GM23338 (cell line): Measurements from ENCODE around the gene TAF1A. TPM values are rescaled to one million over a fixed set of nuclear protein-coding genes. Genes with fewer than 3 reads are reported as not detected.

ENCODE experiments used
- ATAC-seq: fragments of 200-7000 bp; cut with Tn5 transposase; 3 replicates; pipeline ENCODE4 v1.9.1; 2020
- DNase-seq: peaks from one replicate; pipeline ENCODE4 v3.0.0-alpha.2; 2015; ENCODE audit warnings: low spot score
- H2AFZ ChIP-seq: fragments of 200-600 bp; sonication (generic); 2 replicates; pipeline ENCODE4 v1.8.0; 2016; ENCODE audit warnings: antibody characterized with exemption, mild to moderate bottlenecking, moderate library complexity
- H3F3A ChIP-seq: fragments of 200-600 bp; sonication (generic); replicated peaks from 2 replicates; pipeline ENCODE4 v1.8.0; 2017; ENCODE audit warnings: antibody characterized with exemption, mixed run types, low read depth
- H3K27ac ChIP-seq: fragments of 200-600 bp; sonication (generic); 2 replicates; pipeline ENCODE4 v1.6.1; 2016; ENCODE audit warnings: low read depth
- H3K27me3 ChIP-seq: fragments of 200-600 bp; sonication (generic); 2 replicates; pipeline ENCODE4 v1.8.0; 2016; ENCODE audit warnings: mild to moderate bottlenecking, mixed run types, moderate library complexity; ENCODE audit not compliant: insufficient read depth
- H3K36me3 ChIP-seq: fragments of 200-600 bp; sonication (generic); 2 replicates; pipeline ENCODE4 v1.8.0; 2016; ENCODE audit warnings: mild to moderate bottlenecking; ENCODE audit not compliant: insufficient read depth
- H3K4me1 ChIP-seq: fragments of 200-600 bp; sonication (generic); 2 replicates; pipeline ENCODE4 v1.8.0; 2016; ENCODE audit warnings: mild to moderate bottlenecking, moderate library complexity; ENCODE audit not compliant: insufficient read depth
- H3K4me2 ChIP-seq: fragments of 200-600 bp; sonication (generic); 2 replicates; pipeline ENCODE4 v1.7.1; 2017; ENCODE audit warnings: mixed run types
- H3K4me3 ChIP-seq: fragments of 200-600 bp; sonication (generic); 2 replicates; pipeline ENCODE4 v1.6.1; 2016; ENCODE audit warnings: mixed run types
- H3K79me2 ChIP-seq: fragments of 200-600 bp; sonication (generic); replicated peaks from 2 replicates; pipeline ENCODE4 v1.8.0; 2017; ENCODE audit warnings: mild to moderate bottlenecking; ENCODE audit not compliant: insufficient read depth
- H3K9me2 ChIP-seq: fragments of 200-600 bp; sonication (generic); 2 replicates; pipeline ENCODE4 v1.8.0; 2017; ENCODE audit not compliant: insufficient read depth
- H4K20me1 ChIP-seq: fragments of 200-600 bp; sonication (generic); replicated peaks from 2 replicates; pipeline ENCODE4 v1.8.0; 2017; ENCODE audit warnings: mild to moderate bottlenecking; ENCODE audit not compliant: insufficient read depth
- H3K27ac Mint-ChIP-seq: 2 replicates; pipeline ENCODE4 v1.8.0; 2020; ENCODE audit warnings: inconsistent platforms, mild to moderate bottlenecking, moderate library complexity, mixed read lengths
- H3K27me3 Mint-ChIP-seq: 3 replicates; pipeline ENCODE4 v1.8.0; 2022; ENCODE audit warnings: low read depth, mild to moderate bottlenecking, moderate library complexity, mixed read lengths, inconsistent platforms; ENCODE audit not compliant: insufficient read depth, poor library complexity
- H3K36me3 Mint-ChIP-seq: 3 replicates; pipeline ENCODE4 v1.8.0; 2021; ENCODE audit warnings: low read depth, mild to moderate bottlenecking, inconsistent platforms, moderate library complexity, mixed read lengths
- H3K4me1 Mint-ChIP-seq: 3 replicates; pipeline ENCODE4 v1.8.0; 2020; ENCODE audit warnings: mild to moderate bottlenecking, inconsistent platforms, mixed read lengths
- H3K4me3 Mint-ChIP-seq: 3 replicates; pipeline ENCODE4 v1.8.0; 2021; ENCODE audit warnings: moderate library complexity, mild to moderate bottlenecking, inconsistent platforms, mixed read lengths
- H3K9me3 Mint-ChIP-seq: 3 replicates; pipeline ENCODE4 v1.8.0; 2020; ENCODE audit warnings: moderate library complexity, mild to moderate bottlenecking, inconsistent platforms, mixed read lengths
- EZH2 ChIP-seq: fragments of 200-600 bp; sonication (generic); IDR thresholded peaks from one replicate; pipeline ENCODE4 v1.8.0; 2017; ENCODE audit warnings: antibody characterized with exemption, mild to moderate bottlenecking, low read depth; ENCODE audit not compliant: unreplicated experiment
- JUNB ChIP-seq: IDR thresholded peaks from one replicate; pipeline ENCODE4 v1.6.1; 2016; ENCODE audit warnings: antibody characterized with exemption; ENCODE audit not compliant: unreplicated experiment
- NANOG ChIP-seq: IDR thresholded peaks from 2 replicates; pipeline ENCODE4 v1.6.1; 2016; ENCODE audit warnings: antibody characterized with exemption, borderline replicate concordance
- POLR2AphosphoS5 ChIP-seq: IDR thresholded peaks from 2 replicates; pipeline ENCODE4 v1.6.1; 2016; ENCODE audit warnings: antibody characterized with exemption, low read depth
- polyA plus RNA-seq: library from polyadenylated mRNA; unstranded; fragments of >200 nt; fragmentation: Nextera tagmentation; extraction: Ambion mirVana; gene quantifications from 2 replicates; pipeline ENCODE4 v1.2.1, GENCODE V29; 2016
- total RNA-seq: library from RNA; depleted of rRNA; stranded (reverse); fragments of >200 nt; shearing (Covaris generic); gene quantifications from 2 replicates; pipeline ENCODE4 v1.2.3, GENCODE V29; 2014
- TF ChIP-seq, protein P1 (sequence below): IDR thresholded peaks from 2 replicates; pipeline ENCODE4 v1.6.1; 2016; ENCODE audit warnings: antibody characterized with exemption
- TF ChIP-seq, protein P2 (sequence below): IDR thresholded peaks from one replicate; pipeline ENCODE4 v1.6.1; 2018; ENCODE audit warnings: antibody characterized with exemption; ENCODE audit not compliant: unreplicated experiment
- TF ChIP-seq, protein P3 (sequence below): fragments of 250-450 bp; sonication (Bioruptor Pico); IDR thresholded peaks from 2 replicates; pipeline ENCODE4 v1.5.0; 2020; ENCODE audit warnings: mild to moderate bottlenecking, moderate library complexity

Gene TAF1A
- total and polyA plus RNA-seq, 2 experiments from 2014 or later, result 5.5 to 13.3 TPM

DNA sequence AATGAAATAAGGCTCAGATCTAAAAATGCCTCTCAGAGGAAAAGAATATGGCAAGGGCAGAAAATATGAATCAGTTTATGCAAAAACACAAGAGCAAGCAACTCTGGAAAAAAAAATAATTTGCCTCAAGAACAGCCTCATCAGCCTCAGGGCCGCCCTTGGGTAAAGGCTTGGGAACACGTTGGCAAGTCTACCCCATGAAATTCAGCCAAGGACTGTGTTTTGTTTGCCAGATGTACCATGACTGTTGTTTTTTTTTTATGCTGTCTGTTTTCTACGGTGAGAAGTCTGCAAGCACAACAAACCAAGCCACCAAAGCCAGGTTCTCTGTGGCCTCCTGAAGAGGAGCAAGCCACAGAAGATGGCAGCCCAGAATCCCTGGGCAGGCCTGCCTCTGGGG is 59.8 kb downstream of the TAF1A start (continued):
- TF ChIP-seq POLR2AphosphoS5, result no peak
- TF ChIP-seq, protein P1, sequence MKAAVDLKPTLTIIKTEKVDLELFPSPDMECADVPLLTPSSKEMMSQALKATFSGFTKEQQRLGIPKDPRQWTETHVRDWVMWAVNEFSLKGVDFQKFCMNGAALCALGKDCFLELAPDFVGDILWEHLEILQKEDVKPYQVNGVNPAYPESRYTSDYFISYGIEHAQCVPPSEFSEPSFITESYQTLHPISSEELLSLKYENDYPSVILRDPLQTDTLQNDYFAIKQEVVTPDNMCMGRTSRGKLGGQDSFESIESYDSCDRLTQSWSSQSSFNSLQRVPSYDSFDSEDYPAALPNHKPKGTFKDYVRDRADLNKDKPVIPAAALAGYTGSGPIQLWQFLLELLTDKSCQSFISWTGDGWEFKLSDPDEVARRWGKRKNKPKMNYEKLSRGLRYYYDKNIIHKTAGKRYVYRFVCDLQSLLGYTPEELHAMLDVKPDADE, result no peak
- no peak for TF ChIP-seq EZH2
- no peak for TF ChIP-seq NANOG
- TF ChIP-seq, protein P2, sequence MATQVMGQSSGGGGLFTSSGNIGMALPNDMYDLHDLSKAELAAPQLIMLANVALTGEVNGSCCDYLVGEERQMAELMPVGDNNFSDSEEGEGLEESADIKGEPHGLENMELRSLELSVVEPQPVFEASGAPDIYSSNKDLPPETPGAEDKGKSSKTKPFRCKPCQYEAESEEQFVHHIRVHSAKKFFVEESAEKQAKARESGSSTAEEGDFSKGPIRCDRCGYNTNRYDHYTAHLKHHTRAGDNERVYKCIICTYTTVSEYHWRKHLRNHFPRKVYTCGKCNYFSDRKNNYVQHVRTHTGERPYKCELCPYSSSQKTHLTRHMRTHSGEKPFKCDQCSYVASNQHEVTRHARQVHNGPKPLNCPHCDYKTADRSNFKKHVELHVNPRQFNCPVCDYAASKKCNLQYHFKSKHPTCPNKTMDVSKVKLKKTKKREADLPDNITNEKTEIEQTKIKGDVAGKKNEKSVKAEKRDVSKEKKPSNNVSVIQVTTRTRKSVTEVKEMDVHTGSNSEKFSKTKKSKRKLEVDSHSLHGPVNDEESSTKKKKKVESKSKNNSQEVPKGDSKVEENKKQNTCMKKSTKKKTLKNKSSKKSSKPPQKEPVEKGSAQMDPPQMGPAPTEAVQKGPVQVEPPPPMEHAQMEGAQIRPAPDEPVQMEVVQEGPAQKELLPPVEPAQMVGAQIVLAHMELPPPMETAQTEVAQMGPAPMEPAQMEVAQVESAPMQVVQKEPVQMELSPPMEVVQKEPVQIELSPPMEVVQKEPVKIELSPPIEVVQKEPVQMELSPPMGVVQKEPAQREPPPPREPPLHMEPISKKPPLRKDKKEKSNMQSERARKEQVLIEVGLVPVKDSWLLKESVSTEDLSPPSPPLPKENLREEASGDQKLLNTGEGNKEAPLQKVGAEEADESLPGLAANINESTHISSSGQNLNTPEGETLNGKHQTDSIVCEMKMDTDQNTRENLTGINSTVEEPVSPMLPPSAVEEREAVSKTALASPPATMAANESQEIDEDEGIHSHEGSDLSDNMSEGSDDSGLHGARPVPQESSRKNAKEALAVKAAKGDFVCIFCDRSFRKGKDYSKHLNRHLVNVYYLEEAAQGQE, result no peak

DNA sequence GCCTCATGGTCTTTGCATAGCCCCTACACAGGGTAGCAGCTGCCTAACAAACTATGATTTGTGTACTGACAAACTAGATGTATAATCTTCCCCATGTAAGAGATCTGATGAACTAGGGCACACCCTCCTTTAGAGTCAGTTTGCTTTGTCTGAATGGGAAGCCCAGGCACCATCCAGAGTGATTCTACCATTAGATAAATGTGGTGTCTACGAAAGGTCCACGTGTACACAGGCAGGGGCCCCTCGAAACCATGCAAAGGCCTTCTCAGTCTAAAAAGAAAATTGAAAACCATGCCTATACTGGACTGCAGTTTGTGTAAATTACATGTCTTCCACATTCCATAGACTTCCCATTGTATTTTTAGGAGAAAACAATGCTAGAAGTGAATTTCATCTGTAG is 60.6 kb downstream of the TAF1A start:
- ATAC-seq (no peak), DNase-seq (no peak)
- no peak overlapping the region for H3K27ac Mint-ChIP-seq
- H3K27me3 ChIP-seq, result no peaks in the 10 kb centered on the region
- H3K9me3 Mint-ChIP-seq, result no peaks in the 10 kb centered on the region
- no peaks in the 10 kb centered on the region for H3K36me3 Mint-ChIP-seq
- no peak overlapping the region for H2AFZ ChIP-seq
- H3F3A ChIP-seq, result no peaks in the 10 kb centered on the region
- no peaks in the 10 kb centered on the region; the same call in 1 of the 2 replicates for H3K9me2 ChIP-seq
- no peaks in the 10 kb centered on the region for H4K20me1 ChIP-seq
- no peak overlapping the region for H3K27ac ChIP-seq
- H3K27me3 Mint-ChIP-seq, result peaks cover 3% of the 10 kb centered on the region
- no peak overlapping the region for H3K4me2 ChIP-seq
- no peak overlapping the region for H3K4me3 ChIP-seq
- TF ChIP-seq EZH2, result no peak
- TF ChIP-seq, protein P3, sequence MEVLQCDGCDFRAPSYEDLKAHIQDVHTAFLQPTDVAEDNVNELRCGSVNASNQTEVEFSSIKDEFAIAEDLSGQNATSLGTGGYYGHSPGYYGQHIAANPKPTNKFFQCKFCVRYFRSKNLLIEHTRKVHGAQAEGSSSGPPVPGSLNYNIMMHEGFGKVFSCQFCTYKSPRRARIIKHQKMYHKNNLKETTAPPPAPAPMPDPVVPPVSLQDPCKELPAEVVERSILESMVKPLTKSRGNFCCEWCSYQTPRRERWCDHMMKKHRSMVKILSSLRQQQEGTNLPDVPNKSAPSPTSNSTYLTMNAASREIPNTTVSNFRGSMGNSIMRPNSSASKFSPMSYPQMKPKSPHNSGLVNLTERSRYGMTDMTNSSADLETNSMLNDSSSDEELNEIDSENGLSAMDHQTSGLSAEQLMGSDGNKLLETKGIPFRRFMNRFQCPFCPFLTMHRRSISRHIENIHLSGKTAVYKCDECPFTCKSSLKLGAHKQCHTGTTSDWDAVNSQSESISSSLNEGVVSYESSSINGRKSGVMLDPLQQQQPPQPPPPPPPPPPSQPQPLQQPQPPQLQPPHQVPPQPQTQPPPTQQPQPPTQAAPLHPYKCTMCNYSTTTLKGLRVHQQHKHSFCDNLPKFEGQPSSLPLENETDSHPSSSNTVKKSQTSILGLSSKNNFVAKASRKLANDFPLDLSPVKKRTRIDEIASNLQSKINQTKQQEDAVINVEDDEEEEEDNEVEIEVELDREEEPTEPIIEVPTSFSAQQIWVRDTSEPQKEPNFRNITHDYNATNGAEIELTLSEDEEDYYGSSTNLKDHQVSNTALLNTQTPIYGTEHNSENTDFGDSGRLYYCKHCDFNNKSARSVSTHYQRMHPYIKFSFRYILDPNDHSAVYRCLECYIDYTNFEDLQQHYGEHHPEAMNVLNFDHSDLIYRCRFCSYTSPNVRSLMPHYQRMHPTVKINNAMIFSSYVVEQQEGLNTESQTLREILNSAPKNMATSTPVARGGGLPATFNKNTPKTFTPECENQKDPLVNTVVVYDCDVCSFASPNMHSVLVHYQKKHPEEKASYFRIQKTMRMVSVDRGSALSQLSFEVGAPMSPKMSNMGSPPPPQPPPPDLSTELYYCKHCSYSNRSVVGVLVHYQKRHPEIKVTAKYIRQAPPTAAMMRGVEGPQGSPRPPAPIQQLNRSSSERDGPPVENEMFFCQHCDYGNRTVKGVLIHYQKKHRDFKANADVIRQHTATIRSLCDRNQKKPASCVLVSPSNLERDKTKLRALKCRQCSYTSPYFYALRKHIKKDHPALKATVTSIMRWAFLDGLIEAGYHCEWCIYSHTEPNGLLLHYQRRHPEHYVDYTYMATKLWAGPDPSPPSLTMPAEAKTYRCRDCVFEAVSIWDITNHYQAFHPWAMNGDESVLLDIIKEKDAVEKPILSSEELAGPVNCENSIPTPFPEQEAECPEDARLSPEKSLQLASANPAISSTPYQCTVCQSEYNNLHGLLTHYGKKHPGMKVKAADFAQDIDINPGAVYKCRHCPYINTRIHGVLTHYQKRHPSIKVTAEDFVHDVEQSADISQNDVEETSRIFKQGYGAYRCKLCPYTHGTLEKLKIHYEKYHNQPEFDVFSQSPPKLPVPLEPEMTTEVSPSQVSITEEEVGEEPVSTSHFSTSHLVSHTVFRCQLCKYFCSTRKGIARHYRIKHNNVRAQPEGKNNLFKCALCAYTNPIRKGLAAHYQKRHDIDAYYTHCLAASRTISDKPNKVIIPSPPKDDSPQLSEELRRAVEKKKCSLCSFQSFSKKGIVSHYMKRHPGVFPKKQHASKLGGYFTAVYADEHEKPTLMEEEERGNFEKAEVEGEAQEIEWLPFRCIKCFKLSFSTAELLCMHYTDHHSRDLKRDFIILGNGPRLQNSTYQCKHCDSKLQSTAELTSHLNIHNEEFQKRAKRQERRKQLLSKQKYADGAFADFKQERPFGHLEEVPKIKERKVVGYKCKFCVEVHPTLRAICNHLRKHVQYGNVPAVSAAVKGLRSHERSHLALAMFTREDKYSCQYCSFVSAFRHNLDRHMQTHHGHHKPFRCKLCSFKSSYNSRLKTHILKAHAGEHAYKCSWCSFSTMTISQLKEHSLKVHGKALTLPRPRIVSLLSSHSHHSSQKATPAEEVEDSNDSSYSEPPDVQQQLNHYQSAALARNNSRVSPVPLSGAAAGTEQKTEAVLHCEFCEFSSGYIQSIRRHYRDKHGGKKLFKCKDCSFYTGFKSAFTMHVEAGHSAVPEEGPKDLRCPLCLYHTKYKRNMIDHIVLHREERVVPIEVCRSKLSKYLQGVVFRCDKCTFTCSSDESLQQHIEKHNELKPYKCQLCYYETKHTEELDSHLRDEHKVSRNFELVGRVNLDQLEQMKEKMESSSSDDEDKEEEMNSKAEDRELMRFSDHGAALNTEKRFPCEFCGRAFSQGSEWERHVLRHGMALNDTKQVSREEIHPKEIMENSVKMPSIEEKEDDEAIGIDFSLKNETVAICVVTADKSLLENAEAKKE (CRISPR knock-in tag), result no peak
- no peak for TF ChIP-seq POLR2AphosphoS5
- TF ChIP-seq, protein P1, result no peak
- no peak for TF ChIP-seq NANOG
- TF ChIP-seq JUNB, result no peak
- H3K4me1 Mint-ChIP-seq, result no peaks in the 10 kb centered on the region
- H3K36me3 ChIP-seq, result no peaks in the 10 kb centered on the region
- no peaks in the 10 kb centered on the region for H3K79me2 ChIP-seq
- no peaks in the 10 kb centered on the region for H3K4me1 ChIP-seq
- no peak overlapping the region for H3K4me3 Mint-ChIP-seq
